Neural cell (in vitro differentiated cells): ENCODE measurements around the gene DIAPH2.

ENCODE experiments used
- EP300 ChIP-seq: fragments of 450-650 bp; conservative IDR thresholded peaks from 2 replicates; pipeline ENCODE4 v1.6.1; 2014; ENCODE audit warnings: antibody characterized with exemption, mild to moderate bottlenecking, moderate library complexity; ENCODE audit not compliant: poor library complexity, severe bottlenecking
- POLR2AphosphoS5 ChIP-seq: IDR thresholded peaks from 2 replicates; pipeline ENCODE4 v1.6.1; 2012
- TAF1 ChIP-seq: IDR thresholded peaks from 2 replicates; pipeline ENCODE4 v1.6.1; 2012; ENCODE audit warnings: low read depth
- TF ChIP-seq, protein P1 (sequence below): fragments of 450-650 bp; IDR thresholded peaks from 2 replicates; pipeline ENCODE4 v1.5.1; 2014; ENCODE audit warnings: antibody characterized with exemption, mild to moderate bottlenecking, moderate library complexity; ENCODE audit not compliant: poor library complexity, severe bottlenecking
- TF ChIP-seq, protein P2 (sequence below): IDR thresholded peaks from 2 replicates; pipeline ENCODE4 v1.6.1; 2012; ENCODE audit warnings: borderline replicate concordance

- TF ChIP-seq POLR2AphosphoS5 (no peak), TAF1 (no peak), EP300 (no peak)
- TF ChIP-seq, protein P1, sequence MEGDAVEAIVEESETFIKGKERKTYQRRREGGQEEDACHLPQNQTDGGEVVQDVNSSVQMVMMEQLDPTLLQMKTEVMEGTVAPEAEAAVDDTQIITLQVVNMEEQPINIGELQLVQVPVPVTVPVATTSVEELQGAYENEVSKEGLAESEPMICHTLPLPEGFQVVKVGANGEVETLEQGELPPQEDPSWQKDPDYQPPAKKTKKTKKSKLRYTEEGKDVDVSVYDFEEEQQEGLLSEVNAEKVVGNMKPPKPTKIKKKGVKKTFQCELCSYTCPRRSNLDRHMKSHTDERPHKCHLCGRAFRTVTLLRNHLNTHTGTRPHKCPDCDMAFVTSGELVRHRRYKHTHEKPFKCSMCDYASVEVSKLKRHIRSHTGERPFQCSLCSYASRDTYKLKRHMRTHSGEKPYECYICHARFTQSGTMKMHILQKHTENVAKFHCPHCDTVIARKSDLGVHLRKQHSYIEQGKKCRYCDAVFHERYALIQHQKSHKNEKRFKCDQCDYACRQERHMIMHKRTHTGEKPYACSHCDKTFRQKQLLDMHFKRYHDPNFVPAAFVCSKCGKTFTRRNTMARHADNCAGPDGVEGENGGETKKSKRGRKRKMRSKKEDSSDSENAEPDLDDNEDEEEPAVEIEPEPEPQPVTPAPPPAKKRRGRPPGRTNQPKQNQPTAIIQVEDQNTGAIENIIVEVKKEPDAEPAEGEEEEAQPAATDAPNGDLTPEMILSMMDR = no peak
- TF ChIP-seq, protein P2, sequence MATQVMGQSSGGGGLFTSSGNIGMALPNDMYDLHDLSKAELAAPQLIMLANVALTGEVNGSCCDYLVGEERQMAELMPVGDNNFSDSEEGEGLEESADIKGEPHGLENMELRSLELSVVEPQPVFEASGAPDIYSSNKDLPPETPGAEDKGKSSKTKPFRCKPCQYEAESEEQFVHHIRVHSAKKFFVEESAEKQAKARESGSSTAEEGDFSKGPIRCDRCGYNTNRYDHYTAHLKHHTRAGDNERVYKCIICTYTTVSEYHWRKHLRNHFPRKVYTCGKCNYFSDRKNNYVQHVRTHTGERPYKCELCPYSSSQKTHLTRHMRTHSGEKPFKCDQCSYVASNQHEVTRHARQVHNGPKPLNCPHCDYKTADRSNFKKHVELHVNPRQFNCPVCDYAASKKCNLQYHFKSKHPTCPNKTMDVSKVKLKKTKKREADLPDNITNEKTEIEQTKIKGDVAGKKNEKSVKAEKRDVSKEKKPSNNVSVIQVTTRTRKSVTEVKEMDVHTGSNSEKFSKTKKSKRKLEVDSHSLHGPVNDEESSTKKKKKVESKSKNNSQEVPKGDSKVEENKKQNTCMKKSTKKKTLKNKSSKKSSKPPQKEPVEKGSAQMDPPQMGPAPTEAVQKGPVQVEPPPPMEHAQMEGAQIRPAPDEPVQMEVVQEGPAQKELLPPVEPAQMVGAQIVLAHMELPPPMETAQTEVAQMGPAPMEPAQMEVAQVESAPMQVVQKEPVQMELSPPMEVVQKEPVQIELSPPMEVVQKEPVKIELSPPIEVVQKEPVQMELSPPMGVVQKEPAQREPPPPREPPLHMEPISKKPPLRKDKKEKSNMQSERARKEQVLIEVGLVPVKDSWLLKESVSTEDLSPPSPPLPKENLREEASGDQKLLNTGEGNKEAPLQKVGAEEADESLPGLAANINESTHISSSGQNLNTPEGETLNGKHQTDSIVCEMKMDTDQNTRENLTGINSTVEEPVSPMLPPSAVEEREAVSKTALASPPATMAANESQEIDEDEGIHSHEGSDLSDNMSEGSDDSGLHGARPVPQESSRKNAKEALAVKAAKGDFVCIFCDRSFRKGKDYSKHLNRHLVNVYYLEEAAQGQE = no peak
Measured at GRCh38 chrX:97315939-97316338, 631.3 kb downstream of the DIAPH2 start.
